RWPE1 (cell line): ENCODE data around the gene RASAL2.

ENCODE experiments used
- CTCF ChIA-PET: fragments of 350-600 bp; sonication (Branson Sonifier 250); formaldehyde crosslinking; extraction: SDS; loops from one replicate; lab custom pipeline; 2021; lab: Yijun Ruan, JAX
- POLR2A ChIA-PET: fragments of 400-600 bp; formaldehyde crosslinking; extraction: SDS; loops from one replicate; lab custom pipeline; 2020; ENCODE audit warnings: antibody characterized with exemption; ENCODE audit not compliant: low non-redundant PET; lab: Yijun Ruan, JAX
- DNase-seq: peaks from one replicate; pipeline ENCODE4 v3.0.0; 2012; ENCODE audit warnings: low spot score
- H3K27ac ChIP-seq: fragments of 450-650 bp; 2 replicates; pipeline ENCODE4 v1.5.1; 2017
- CTCF ChIP-seq: fragments of 450-650 bp; conservative IDR thresholded peaks from 2 replicates; pipeline ENCODE4 v1.5.1; 2017; ENCODE audit warnings: low read depth, mild to moderate bottlenecking

RASAL2 gene

GRCh38 chr1:178093951-178094738, at the start of gene RASAL2:
Gene RASAL2, plus strand, starts transcription at chr1:178094104. Its CDS starts 389 bp downstream, at chr1:178094493.
- H3K27ac ChIP-seq, result peak within 1 kb of the TSS; percentile 89
- CTCF ChIA-PET, result interaction anchor here (0.6 to 1.2 kb wide), 4 partner anchors 46 to 206 kb away, joined by 3 read pairs; no protein-coding TSS in a partner anchor

GRCh38 chr1:178046591-178047270, 47.2 kb upstream of the RASAL2 start:
- no peak for TF ChIP-seq CTCF
- no peak for DNase-seq
- POLR2A ChIA-PET, result no interaction called here
- CTCF ChIA-PET, result interaction anchor here (0.7 to 3.3 kb wide), 2 partner anchors 15 to 229 kb away, joined by 4 to 12 read pairs; no protein-coding TSS in a partner anchor
- H3K27ac ChIP-seq, result no peak overlapping the region

More at GRCh38 chr1:178093951-178094738, at the start of gene RASAL2:
- peak; percentile 42; the same call in 1 of the 2 replicates for TF ChIP-seq CTCF
- DNase-seq, result peak; percentile 66
- POLR2A ChIA-PET, result no interaction called here

GRCh38 chr1:178047403-178048093, 46.4 kb upstream of the RASAL2 start:
- ChIA-PET CTCF (interaction anchor here (1.1 to 3.3 kb wide), 2 partner anchors 15 to 47 kb away, joined by 3 to 12 read pairs; no protein-coding TSS in a partner anchor), POLR2A (no interaction called here)
- TF ChIP-seq CTCF, result no peak
- no peak for DNase-seq
- no peak overlapping the region for H3K27ac ChIP-seq

- ChIA-PET POLR2A (no interaction called here), CTCF (interaction anchor here (1.1 to 3.3 kb wide), 2 partner anchors 16 to 46 kb away, joined by 3 to 12 read pairs; no protein-coding TSS in a partner anchor)
- H3K27ac ChIP-seq, result no peak overlapping the region
These were observed 45.5 kb upstream of the RASAL2 start for GRCh38 chr1:178048426-178048825.

GRCh38 chr1:178048883-178049282, 45.0 kb upstream of the RASAL2 start:
- no peak for TF ChIP-seq CTCF
- DNase-seq, result no peak
- POLR2A ChIA-PET, result no interaction called here
- H3K27ac ChIP-seq, result no peak overlapping the region
- CTCF ChIA-PET, result interaction anchor here (3.3 kb wide), 1 partner anchor 17 kb away, joined by 12 read pairs; no protein-coding TSS in a partner anchor

More at GRCh38 chr1:178048426-178048825, 45.5 kb upstream of the RASAL2 start:
- DNase-seq, result no peak
- TF ChIP-seq CTCF, result no peak

- POLR2A ChIA-PET, result no interaction called here
- CTCF ChIA-PET, result no interaction called here
- no peak overlapping the region for H3K27ac ChIP-seq
These were observed 43.8 kb upstream of the RASAL2 start for GRCh38 chr1:178050084-178050483.

More at GRCh38 chr1:178050084-178050483, 43.8 kb upstream of the RASAL2 start:
- DNase-seq, result no peak
- TF ChIP-seq CTCF, result no peak
